NOMO-1 (cell line): ENCODE results near the gene ADGRL2.

Experiments
- DNase-seq, 2 experiments: peaks; one replicate each; lab custom pipeline; 2025; ENCODE audit not compliant: unreplicated experiment in 2 of 2; lab: John Stamatoyannopoulos, UW

ADGRL2 gene

GRCh38 chr1:81974222-81974841 lies 173.6 kb downstream of the ADGRL2 start:
- DNase-seq: no peak

- no peak for DNase-seq
Measured at GRCh38 chr1:81974883-81975555, 174.3 kb downstream of the ADGRL2 start.

- DNase-seq: no peak
Measured at GRCh38 chr1:81976539-81976938, 175.8 kb downstream of the ADGRL2 start.

- DNase-seq: no peak
Measured at GRCh38 chr1:81978945-81979344, 178.2 kb downstream of the ADGRL2 start.

- DNase-seq: peak in 1 of 2 experiments; percentile 34
Measured at GRCh38 chr1:81982523-81982922, 181.8 kb downstream of the ADGRL2 start.

GRCh38 chr1:81989524-81989923 lies 188.8 kb downstream of the ADGRL2 start:
- DNase-seq: no peak

- no peak for DNase-seq
Measured at GRCh38 chr1:81990241-81990640, 189.5 kb downstream of the ADGRL2 start.

- no peak for DNase-seq
Measured at GRCh38 chr1:81998165-81998564, 197.4 kb downstream of the ADGRL2 start.

GRCh38 chr1:81999364-81999763 lies 198.6 kb downstream of the ADGRL2 start:
- no peak for DNase-seq

GRCh38 chr1:82000221-82000620 lies 199.5 kb downstream of the ADGRL2 start:
- DNase-seq: no peak

- no peak for DNase-seq
Measured at GRCh38 chr1:82001345-82001744, 200.6 kb downstream of the ADGRL2 start.

- no peak for DNase-seq
Measured at GRCh38 chr1:82007804-82008203, 207.1 kb downstream of the ADGRL2 start.

- DNase-seq: no peak
Measured at GRCh38 chr1:82013702-82014101, 213.0 kb downstream of the ADGRL2 start.

GRCh38 chr1:82015444-82015843 lies 214.7 kb downstream of the ADGRL2 start:
- DNase-seq: no peak

GRCh38 chr1:82018319-82018718 lies 217.6 kb downstream of the ADGRL2 start:
- DNase-seq: no peak

GRCh38 chr1:82019508-82019907 lies 218.8 kb downstream of the ADGRL2 start:
- no peak for DNase-seq

- DNase-seq: no peak
Measured at GRCh38 chr1:82030830-82031229, 230.1 kb downstream of the ADGRL2 start.

GRCh38 chr1:82032068-82032467 lies 231.3 kb downstream of the ADGRL2 start:
- no peak for DNase-seq

- no peak for DNase-seq
Measured at GRCh38 chr1:82034812-82035211, 234.1 kb downstream of the ADGRL2 start.
